ENCODE results near the gene HUNK.

HUNK gene

DNA sequence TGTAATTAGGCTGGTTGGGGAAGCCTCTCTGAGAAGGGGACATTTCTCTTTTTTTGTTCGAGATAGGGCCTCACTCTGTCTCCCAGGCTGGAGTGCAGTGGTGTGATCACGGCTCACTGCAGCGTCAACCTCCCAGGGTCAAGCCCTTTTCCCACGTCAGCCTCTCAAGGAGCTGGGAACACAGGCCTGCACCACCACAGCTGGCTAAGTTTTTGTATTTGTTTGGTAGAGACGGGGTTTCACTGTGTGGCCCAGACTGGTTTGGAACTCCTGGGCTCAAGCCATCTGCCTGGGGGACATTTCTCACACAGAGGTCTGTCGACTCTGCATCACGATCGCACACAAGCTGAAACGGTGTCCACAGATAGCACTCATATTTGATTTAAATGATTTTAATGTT, 39.7 kb downstream of the HUNK start:
- Mint-ChIP-seq H3K4me1 (no peaks in the 10 kb centered on the region), H3K27ac (no peak overlapping the region), H3K27me3 (peaks cover 12% of the 10 kb centered on the region), H3K9me3 (no peaks in the 10 kb centered on the region), H3K4me3 (no peak overlapping the region), H3K36me3 (ENCODE audit: low read depth) (no peaks in the 10 kb centered on the region)
- no peak for DNase-seq
- ATAC-seq = no peak

DNA sequence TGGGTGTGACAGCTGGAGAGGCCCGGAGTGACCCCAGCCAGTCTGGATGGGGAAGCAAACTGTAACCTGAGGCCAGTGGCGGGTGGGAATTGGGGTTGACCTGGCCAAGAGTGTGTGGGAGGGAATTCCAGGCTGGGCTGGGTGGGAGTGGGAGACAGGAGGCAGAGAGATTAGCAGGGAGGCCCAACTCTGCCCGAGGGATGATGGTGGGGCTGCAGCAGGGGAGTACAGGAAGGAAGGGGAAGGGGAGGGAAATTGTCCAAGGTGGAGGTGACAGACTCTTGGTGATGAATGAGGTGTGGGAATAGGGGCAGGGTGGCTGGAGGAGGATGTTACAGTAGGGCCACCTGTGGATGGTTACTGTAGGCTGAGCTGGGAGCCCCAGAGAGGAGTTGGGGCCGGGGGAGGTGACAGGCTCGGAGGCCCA, 40.4 kb downstream of the HUNK start:
- Mint-ChIP-seq H3K36me3 (ENCODE audit: low read depth) (no peaks in the 10 kb centered on the region), H3K27me3 (peaks cover 10% of the 10 kb centered on the region), H3K9me3 (no peaks in the 10 kb centered on the region), H3K4me1 (no peaks in the 10 kb centered on the region), H3K27ac (no peak overlapping the region), H3K4me3 (no peak overlapping the region)
- ATAC-seq (no peak), DNase-seq (no peak)

DNA sequence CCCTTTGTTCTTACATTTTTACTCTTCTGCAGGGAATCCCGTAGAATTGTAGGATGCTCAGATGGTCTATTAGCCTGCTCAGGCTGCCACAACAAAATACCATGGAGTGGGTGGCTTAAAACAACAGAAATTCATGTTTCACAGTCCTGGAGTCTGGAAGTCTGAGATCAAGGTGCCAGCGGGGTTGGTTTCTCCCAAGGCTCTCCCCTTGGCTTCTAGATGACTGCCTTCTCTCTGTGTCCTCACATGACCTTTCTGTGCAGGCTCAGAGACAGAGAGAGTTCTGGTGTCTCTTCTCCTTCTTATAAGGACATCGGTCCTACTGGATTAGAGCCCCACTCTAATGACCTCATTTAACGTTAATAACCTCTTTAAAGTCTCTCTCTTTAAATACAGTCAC, 41.7 kb downstream of the HUNK start:
- Mint-ChIP-seq H3K4me3 (no peak overlapping the region), H3K27me3 (peaks cover 1% of the 10 kb centered on the region), H3K27ac (no peak overlapping the region), H3K36me3 (ENCODE audit: low read depth) (no peaks in the 10 kb centered on the region), H3K4me1 (no peaks in the 10 kb centered on the region), H3K9me3 (no peaks in the 10 kb centered on the region)
- no peak for DNase-seq
- ATAC-seq = no peak

- H3K27ac Mint-ChIP-seq = no peak overlapping the region
- no peaks in the 10 kb centered on the region for H3K4me1 Mint-ChIP-seq
- H3K36me3 Mint-ChIP-seq (ENCODE audit: low read depth) = no peaks in the 10 kb centered on the region
- DNase-seq (no peak), ATAC-seq (no peak)
- no peaks in the 10 kb centered on the region for H3K9me3 Mint-ChIP-seq
- H3K4me3 Mint-ChIP-seq = no peak overlapping the region
- H3K27me3 Mint-ChIP-seq = peaks cover 1% of the 10 kb centered on the region
Measured at GRCh38 chr21:31915566-31915965, 42.7 kb downstream of the HUNK start.

- no peak overlapping the region for H3K4me3 Mint-ChIP-seq
- H3K36me3 Mint-ChIP-seq (ENCODE audit: low read depth) = no peaks in the 10 kb centered on the region
- DNase-seq = no peak
- no peaks in the 10 kb centered on the region for H3K9me3 Mint-ChIP-seq
- H3K4me1 Mint-ChIP-seq = no peaks in the 10 kb centered on the region
- no peak for ATAC-seq
- no peaks in the 10 kb centered on the region for H3K27me3 Mint-ChIP-seq
- no peak overlapping the region for H3K27ac Mint-ChIP-seq
Measured at GRCh38 chr21:31917108-31917507, 44.3 kb downstream of the HUNK start.

GRCh38 chr21:31918250-31918775, 45.5 kb downstream of the HUNK start:
- no peak overlapping the region for H3K4me3 Mint-ChIP-seq
- H3K9me3 Mint-ChIP-seq = no peaks in the 10 kb centered on the region
- H3K4me1 Mint-ChIP-seq = no peaks in the 10 kb centered on the region
- H3K27me3 Mint-ChIP-seq = no peaks in the 10 kb centered on the region
- no peak for ATAC-seq
- DNase-seq = no peak
- no peaks in the 10 kb centered on the region for H3K36me3 Mint-ChIP-seq (ENCODE audit: low read depth)
- no peak overlapping the region for H3K27ac Mint-ChIP-seq

DNA sequence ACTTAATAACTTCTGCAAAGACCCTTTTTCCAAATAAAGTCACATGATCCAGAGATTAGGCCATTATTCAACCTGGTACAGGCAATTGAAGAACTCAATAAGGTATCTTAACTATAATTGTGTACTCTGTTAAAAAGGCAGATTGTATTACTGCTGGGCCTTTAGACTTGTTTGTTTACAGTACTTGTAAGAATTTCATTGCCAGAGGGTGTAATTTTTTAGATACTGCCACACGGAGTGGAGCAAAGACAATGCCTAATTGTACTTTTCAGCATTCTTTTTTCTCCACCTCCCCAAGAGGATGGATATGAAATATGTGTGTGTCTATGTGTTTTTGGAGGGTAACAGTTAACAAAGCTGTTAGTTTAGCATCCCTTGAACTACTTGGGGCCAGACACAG, 47.5 kb downstream of the HUNK start:
- H3K4me1 Mint-ChIP-seq = no peaks in the 10 kb centered on the region
- no peaks in the 10 kb centered on the region for H3K36me3 Mint-ChIP-seq (ENCODE audit: low read depth)
- H3K27ac Mint-ChIP-seq = no peak overlapping the region
- no peaks in the 10 kb centered on the region for H3K27me3 Mint-ChIP-seq
- ATAC-seq = no peak
- H3K4me3 Mint-ChIP-seq = no peak overlapping the region
- no peak for DNase-seq
- no peaks in the 10 kb centered on the region for H3K9me3 Mint-ChIP-seq

- Mint-ChIP-seq H3K36me3 (ENCODE audit: low read depth) (no peaks in the 10 kb centered on the region), H3K27ac (no peak overlapping the region), H3K9me3 (no peaks in the 10 kb centered on the region), H3K4me3 (no peak overlapping the region), H3K4me1 (no peaks in the 10 kb centered on the region), H3K27me3 (no peaks in the 10 kb centered on the region)
- DNase-seq = no peak
- ATAC-seq = no peak
Measured at GRCh38 chr21:31921079-31921478, 48.3 kb downstream of the HUNK start.

DNA sequence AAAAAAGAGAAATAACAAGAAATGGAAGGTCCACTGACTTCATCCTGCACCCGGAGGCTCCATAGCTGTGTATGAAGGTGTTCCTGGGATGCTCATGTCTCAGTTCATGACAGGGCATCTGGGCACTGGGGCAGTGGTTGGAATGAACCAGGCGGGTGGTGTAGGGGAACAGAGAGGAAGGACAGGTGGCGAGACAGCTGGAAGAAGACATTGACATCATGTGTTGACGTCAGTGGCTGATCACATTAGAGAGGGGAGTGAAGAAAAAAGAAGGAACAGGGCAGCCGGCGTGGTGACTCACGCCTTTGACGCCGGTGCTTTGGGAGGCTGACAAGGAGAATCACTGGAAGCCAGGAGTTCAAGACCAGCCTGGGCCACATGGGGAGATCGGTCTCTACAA, 50.1 kb downstream of the HUNK start:
- ATAC-seq = no peak
- no peak for DNase-seq
- no peak overlapping the region for H3K27ac Mint-ChIP-seq
- no peaks in the 10 kb centered on the region for H3K27me3 Mint-ChIP-seq
- H3K4me3 Mint-ChIP-seq = no peak overlapping the region
- H3K36me3 Mint-ChIP-seq (ENCODE audit: low read depth) = no peaks in the 10 kb centered on the region
- H3K4me1 Mint-ChIP-seq = no peaks in the 10 kb centered on the region
- peaks cover 4% of the 10 kb centered on the region for H3K9me3 Mint-ChIP-seq

GRCh38 chr21:31923756-31924155, 50.9 kb downstream of the HUNK start:
- no peak overlapping the region for H3K4me3 Mint-ChIP-seq
- ATAC-seq (no peak), DNase-seq (no peak)
- H3K9me3 Mint-ChIP-seq = peaks cover 4% of the 10 kb centered on the region
- H3K36me3 Mint-ChIP-seq (ENCODE audit: low read depth) = no peaks in the 10 kb centered on the region
- no peaks in the 10 kb centered on the region for H3K27me3 Mint-ChIP-seq
- no peaks in the 10 kb centered on the region for H3K4me1 Mint-ChIP-seq
- H3K27ac Mint-ChIP-seq = no peak overlapping the region

DNA sequence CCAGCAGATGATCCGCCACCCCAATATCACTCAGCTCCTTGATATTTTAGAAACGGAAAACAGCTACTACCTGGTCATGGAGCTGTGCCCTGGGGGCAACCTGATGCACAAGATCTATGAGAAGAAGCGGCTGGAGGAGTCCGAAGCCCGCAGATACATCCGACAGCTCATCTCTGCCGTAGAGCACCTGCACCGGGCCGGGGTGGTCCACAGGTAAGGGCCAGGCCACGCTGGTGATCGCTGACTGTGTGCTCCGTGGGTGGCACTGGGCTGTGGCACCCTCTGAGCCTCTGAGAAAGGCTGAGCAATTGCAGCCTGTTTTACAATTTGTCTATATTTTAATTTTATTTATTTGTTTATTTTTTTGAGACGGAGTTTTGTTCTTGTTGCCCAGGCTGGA, 51.7 kb downstream of the HUNK start:
- Mint-ChIP-seq H3K4me3 (no peak overlapping the region), H3K9me3 (peaks cover 4% of the 10 kb centered on the region), H3K27me3 (no peaks in the 10 kb centered on the region), H3K4me1 (no peaks in the 10 kb centered on the region), H3K27ac (no peak overlapping the region), H3K36me3 (ENCODE audit: low read depth) (no peaks in the 10 kb centered on the region)
- DNase-seq (no peak), ATAC-seq (no peak)

GRCh38 chr21:31926498-31926897, 53.7 kb downstream of the HUNK start:
- H3K9me3 Mint-ChIP-seq = peaks cover 4% of the 10 kb centered on the region
- no peaks in the 10 kb centered on the region for H3K36me3 Mint-ChIP-seq (ENCODE audit: low read depth)
- peaks cover under 1% of the 10 kb centered on the region for H3K27me3 Mint-ChIP-seq
- no peak overlapping the region for H3K4me3 Mint-ChIP-seq
- ATAC-seq (no peak), DNase-seq (no peak)
- no peaks in the 10 kb centered on the region for H3K4me1 Mint-ChIP-seq
- H3K27ac Mint-ChIP-seq = no peak overlapping the region

DNA sequence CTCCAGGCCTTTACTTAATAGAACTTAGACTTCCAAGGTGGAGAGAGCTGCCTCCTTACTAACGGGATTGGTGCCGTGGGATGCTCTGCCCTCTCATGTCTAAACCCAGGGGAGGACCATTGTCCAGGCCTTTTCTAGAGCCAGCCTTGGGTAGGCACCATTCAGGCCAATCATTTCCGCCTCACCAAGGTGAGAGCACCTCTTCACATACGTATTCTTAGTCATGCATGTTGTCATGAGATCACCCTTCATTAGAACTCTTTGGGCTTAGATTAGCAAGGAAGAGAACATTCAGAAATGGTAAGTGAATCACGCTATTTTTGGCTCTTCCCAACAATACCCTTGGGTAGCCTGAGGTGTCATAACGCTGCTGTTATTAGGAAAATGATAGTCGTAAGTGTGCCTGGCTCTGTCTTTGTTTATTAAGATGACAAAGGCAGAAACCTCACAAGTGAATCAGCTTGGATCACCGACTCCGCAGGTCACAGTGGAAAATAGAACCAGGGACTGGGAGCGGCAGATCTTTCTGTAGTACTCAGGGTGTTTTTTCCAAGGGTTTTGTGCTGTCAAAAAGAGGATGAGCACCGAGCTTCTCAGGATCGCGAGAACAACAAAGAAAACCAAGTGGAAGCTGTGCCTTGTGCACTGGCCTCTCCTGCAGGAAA, 55.0 kb downstream of the HUNK start:
- H3K9me3 Mint-ChIP-seq = peaks cover 4% of the 10 kb centered on the region
- DNase-seq (no peak), ATAC-seq (no peak)
- no peak overlapping the region for H3K4me3 Mint-ChIP-seq
- H3K27me3 Mint-ChIP-seq = peaks cover 7% of the 10 kb centered on the region
- H3K36me3 Mint-ChIP-seq (ENCODE audit: low read depth) = no peaks in the 10 kb centered on the region
- no peak overlapping the region for H3K27ac Mint-ChIP-seq
- H3K4me1 Mint-ChIP-seq = no peaks in the 10 kb centered on the region

- no peak for ATAC-seq
- Mint-ChIP-seq H3K27ac (no peak overlapping the region), H3K9me3 (peaks cover 4% of the 10 kb centered on the region), H3K4me1 (no peaks in the 10 kb centered on the region), H3K4me3 (no peak overlapping the region), H3K36me3 (ENCODE audit: low read depth) (no peaks in the 10 kb centered on the region), H3K27me3 (peaks cover 7% of the 10 kb centered on the region)
- DNase-seq = no peak
Measured at GRCh38 chr21:31928656-31929055, 55.8 kb downstream of the HUNK start.

DNA sequence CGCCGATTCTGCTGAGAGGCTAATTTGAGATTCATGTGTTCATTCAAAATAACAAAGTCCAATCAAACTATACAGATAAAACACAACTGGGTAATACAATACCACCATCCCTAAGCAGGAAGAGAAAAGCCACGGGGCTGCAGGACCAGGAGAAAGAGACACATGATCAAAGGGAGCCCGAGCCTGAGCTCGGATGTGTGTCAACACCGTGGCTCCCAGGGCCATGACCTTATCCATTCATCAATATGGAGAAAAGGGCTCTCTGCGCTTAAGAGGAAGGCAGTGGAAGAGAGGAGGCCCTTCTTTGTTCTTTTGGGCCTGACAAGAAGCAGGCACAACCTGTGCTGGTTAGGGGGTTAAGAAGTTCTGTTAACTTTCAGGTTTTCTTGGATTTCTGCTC, 56.7 kb downstream of the HUNK start:
- H3K27ac Mint-ChIP-seq = no peak overlapping the region
- ATAC-seq (no peak), DNase-seq (no peak)
- H3K4me1 Mint-ChIP-seq = no peaks in the 10 kb centered on the region
- H3K9me3 Mint-ChIP-seq = peaks cover 4% of the 10 kb centered on the region
- H3K4me3 Mint-ChIP-seq = no peak overlapping the region
- H3K27me3 Mint-ChIP-seq = peaks cover 7% of the 10 kb centered on the region
- H3K36me3 Mint-ChIP-seq (ENCODE audit: low read depth) = no peaks in the 10 kb centered on the region

- Mint-ChIP-seq H3K4me3 (no peak overlapping the region), H3K27me3 (peaks cover 7% of the 10 kb centered on the region), H3K4me1 (no peaks in the 10 kb centered on the region), H3K36me3 (ENCODE audit: low read depth) (no peaks in the 10 kb centered on the region), H3K27ac (no peak overlapping the region), H3K9me3 (peaks cover 4% of the 10 kb centered on the region)
- DNase-seq (no peak), ATAC-seq (no peak)
Measured at GRCh38 chr21:31930001-31930400, 57.2 kb downstream of the HUNK start.
